Peyer's patch (tissue), 4 donors: Measurements from ENCODE around the gene TMEM184C. TPM values are rescaled to one million over a fixed set of nuclear protein-coding genes. Genes with fewer than 3 reads are reported as not detected.
A peak's percentile ranks its signal among the peaks of the same experiment; 100 is the strongest.

Experiments
- DNase-seq, 3 donors: peaks; one replicate each; pipeline ENCODE4 v3.0.0-alpha.2; 2017 to 2019
- H3K27ac ChIP-seq, 4 donors: fragments of 200-600 bp; sonication (generic); one replicate each; pipeline ENCODE4 v1.5.1; 2016 to 2019
- H3K27me3 ChIP-seq, 2 donors: fragments of 200-600 bp; sonication (generic); one replicate each; pipeline ENCODE4 v1.5.1; 2019
- H3K36me3 ChIP-seq, 3 donors: fragments of 200-600 bp; sonication (generic); one replicate each; pipeline ENCODE4 v1.5.1; 2016 to 2019
- H3K4me1 ChIP-seq, 4 donors: fragments of 200-600 bp; sonication (generic); one replicate each; pipeline ENCODE4 v1.5.1; 2016 to 2019
- H3K4me3 ChIP-seq, 4 donors: fragments of 200-600 bp; sonication (generic); 1 replicate in 3 of 4; 2 replicates in 1 of 4; pipeline ENCODE4 v1.5.1; 2016 to 2019; ENCODE audit warnings: mild to moderate bottlenecking in 1 of 4
- H3K9me3 ChIP-seq, 4 donors: fragments of 200-600 bp; sonication (generic); one replicate each; pipeline ENCODE4 v1.5.1; 2016 to 2019; ENCODE audit warnings: mild to moderate bottlenecking in 1 of 4
- POLR2A ChIP-seq, 2 donors: fragments of 450-650 bp; IDR thresholded peaks; one replicate each; pipeline ENCODE4 v1.5.1; 2017; ENCODE audit warnings: antibody characterized with exemption in 2 of 2, mild to moderate bottlenecking in 2 of 2, moderate library complexity in 2 of 2
- total RNA-seq, 4 donors: library from RNA; depleted of rRNA; stranded (reverse); fragments of >200 nt; gene quantifications; one replicate each; pipeline ENCODE4 v1.1.0, GENCODE V29; 2016
- TF ChIP-seq, protein P1 (sequence below), 6 experiments: fragments of 450-650 bp in 4 of 6; fragments of 200-600 bp in 2 of 6; sonication (generic) in 1 of 6; IDR thresholded peaks; one replicate each; pipeline ENCODE4 v1.5.1; 2017 to 2019; ENCODE audit warnings: antibody characterized with exemption in 6 of 6, mild to moderate bottlenecking in 3 of 6, moderate library complexity in 1 of 6

The TMEM184C gene
- total RNA-seq, result 10 to 100 TPM; 23.7 to 38.0 (median 27.9) TPM

DNA sequence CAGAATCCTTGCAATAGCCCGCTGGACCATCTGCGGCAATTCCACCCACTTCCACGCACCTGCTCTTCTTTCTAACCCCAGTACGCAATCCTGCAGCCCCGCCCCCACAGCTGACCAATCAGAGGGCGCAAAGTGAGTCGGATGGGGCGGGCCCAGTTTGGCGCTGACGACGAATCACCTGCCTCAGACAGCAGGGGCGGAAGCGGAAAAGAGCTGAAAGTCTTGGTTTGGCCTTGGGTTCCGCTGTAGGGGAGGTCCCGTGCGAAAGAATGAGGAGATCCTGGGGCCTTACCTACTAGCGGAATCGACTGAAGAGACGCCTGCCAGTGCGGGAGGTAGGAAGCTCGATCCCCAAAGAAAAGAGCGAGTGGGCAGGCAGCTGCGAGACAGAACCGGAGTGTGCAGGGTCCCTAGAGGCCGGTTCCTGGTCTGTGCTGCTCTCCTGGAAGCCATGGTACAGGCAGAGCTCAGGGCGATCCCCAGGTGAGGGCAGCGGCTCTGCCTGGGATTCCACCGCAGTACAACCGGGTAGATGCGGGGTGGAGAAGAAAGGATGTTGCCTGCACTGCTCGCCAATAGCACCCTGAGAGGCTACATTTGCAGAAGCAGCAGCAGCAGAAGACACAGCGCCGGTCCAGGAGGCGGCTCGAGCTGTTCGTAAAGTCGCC is at the start of gene TMEM184C:
Gene TMEM184C (plus strand): TSS at position 225 of the 668 bp plus-strand sequence. CDS start 560 bp downstream, outside the sequence.
- peak; percentile 44 to 72 for TF ChIP-seq POLR2A (IDR thresholded peaks at IDR 0.05)
- TF ChIP-seq, protein P1, sequence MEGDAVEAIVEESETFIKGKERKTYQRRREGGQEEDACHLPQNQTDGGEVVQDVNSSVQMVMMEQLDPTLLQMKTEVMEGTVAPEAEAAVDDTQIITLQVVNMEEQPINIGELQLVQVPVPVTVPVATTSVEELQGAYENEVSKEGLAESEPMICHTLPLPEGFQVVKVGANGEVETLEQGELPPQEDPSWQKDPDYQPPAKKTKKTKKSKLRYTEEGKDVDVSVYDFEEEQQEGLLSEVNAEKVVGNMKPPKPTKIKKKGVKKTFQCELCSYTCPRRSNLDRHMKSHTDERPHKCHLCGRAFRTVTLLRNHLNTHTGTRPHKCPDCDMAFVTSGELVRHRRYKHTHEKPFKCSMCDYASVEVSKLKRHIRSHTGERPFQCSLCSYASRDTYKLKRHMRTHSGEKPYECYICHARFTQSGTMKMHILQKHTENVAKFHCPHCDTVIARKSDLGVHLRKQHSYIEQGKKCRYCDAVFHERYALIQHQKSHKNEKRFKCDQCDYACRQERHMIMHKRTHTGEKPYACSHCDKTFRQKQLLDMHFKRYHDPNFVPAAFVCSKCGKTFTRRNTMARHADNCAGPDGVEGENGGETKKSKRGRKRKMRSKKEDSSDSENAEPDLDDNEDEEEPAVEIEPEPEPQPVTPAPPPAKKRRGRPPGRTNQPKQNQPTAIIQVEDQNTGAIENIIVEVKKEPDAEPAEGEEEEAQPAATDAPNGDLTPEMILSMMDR (IDR thresholded peaks at IDR 0.05), result peak in 5 of 6 experiments; percentile 5 to 37 (median 30)
- Histone ChIP-seq H3K27me3 (no peaks in the 10 kb centered on the region), H3K4me3 (peak within 1 kb of the TSS; percentile 57 to 92 (median 72)), H3K27ac (peak within 1 kb of the TSS; percentile 68 to 88 (median 84)), H3K36me3 (peaks cover 0 to 5% (median 0%) of the 10 kb centered on the region in 3 donors), H3K4me1 (peaks cover 0 to 28% (median 8%) of the 10 kb centered on the region in 4 donors), H3K9me3 (no peaks in the 10 kb centered on the region)
- peak; percentile 99 to 100 (median 99) for DNase-seq

DNA sequence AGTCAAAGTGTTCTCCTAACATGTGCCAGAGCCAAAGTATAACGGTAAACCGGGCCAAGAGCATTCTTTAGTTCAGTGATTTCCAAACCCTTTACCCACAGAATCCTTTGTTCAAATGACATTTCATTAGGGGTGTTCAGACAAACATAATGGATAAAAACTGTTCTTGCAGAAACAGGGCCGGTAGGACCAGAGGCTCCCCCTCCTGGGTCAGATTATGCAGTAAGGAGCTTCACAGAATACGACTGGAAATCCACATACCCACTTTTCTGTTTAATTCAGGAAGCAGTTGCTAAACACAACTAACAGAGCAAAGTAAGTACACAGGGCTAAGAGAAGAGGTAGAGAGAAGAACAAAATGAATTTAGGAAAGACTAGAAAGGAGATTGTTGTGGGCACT is 46.6 kb upstream of the TMEM184C start:
- DNase-seq, result no peak
- Histone ChIP-seq H3K4me3 (no peak overlapping the region), H3K27ac (no peak overlapping the region), H3K27me3 (no peaks in the 10 kb centered on the region), H3K36me3 (no peaks in the 10 kb centered on the region), H3K9me3 (no peaks in the 10 kb centered on the region), H3K4me1 (no peaks in the 10 kb centered on the region)
- TF ChIP-seq, protein P1 (IDR thresholded peaks at IDR 0.05), result no peak
- no peak for TF ChIP-seq POLR2A (IDR thresholded peaks at IDR 0.05)

DNA sequence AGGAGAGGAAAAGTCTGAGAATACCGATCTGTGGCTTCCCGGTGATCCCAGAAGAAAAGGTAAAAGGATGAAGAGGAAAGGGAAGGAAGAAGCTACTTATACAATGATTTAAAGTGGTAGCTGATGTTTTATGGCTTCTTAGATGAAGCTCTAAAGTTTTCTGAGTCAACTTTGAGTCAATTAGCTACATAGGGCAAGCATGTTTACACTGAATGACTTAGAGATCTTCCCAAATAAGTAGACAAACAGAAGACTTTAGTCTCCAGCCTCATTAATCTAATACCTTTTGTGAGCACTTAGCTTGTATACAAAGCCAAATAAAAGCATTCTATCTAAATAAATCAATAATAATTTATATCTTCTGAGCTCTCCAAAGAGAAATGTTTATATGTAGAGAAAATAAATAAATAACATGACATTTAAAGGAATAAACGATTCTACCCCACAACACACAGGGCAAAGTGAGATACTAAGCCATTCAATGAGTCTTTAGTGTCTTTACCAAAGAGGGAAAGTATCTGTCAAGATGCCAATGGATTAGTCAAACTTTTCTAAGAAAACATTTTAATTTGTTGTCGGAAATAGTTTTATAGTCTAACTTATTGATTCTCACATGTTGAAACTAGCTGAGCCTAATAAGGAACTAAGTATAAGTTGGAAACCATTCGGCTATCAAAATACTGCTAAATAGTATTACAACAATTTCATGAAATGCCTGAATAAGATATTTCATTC is 46.0 kb upstream of the TMEM184C start:
- Histone ChIP-seq H3K9me3 (no peaks in the 10 kb centered on the region), H3K4me3 (no peak overlapping the region), H3K27ac (no peak overlapping the region), H3K4me1 (no peaks in the 10 kb centered on the region), H3K36me3 (no peaks in the 10 kb centered on the region), H3K27me3 (no peaks in the 10 kb centered on the region)
- TF ChIP-seq, protein P1 (IDR thresholded peaks at IDR 0.05), result no peak
- TF ChIP-seq POLR2A (IDR thresholded peaks at IDR 0.05), result no peak
- no peak for DNase-seq

DNA sequence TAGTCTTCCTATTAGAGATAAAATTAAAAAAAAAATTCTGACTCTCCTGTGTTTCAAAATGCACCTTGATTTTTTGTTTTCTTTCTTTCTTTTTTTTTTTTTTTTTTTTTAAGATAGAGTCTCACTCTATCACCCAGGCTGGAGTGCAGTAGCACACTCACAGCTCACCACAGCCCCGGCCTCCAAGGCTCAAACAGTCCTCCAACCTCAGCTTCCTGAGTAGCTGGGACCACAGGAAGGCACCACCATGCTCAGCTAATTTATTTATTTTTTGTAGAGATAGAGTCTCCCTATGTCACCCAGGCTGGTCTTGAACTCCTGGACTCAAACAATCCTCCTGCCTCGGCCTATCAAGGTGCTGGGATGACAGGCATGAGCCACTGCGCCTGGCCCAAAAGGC is 41.1 kb upstream of the TMEM184C start:
- no peaks in the 10 kb centered on the region for H3K27me3 ChIP-seq
- no peaks in the 10 kb centered on the region for H3K4me1 ChIP-seq
- DNase-seq, result no peak
- H3K4me3 ChIP-seq, result no peak overlapping the region
- H3K36me3 ChIP-seq, result no peaks in the 10 kb centered on the region
- H3K27ac ChIP-seq, result no peak overlapping the region
- no peak for TF ChIP-seq POLR2A (IDR thresholded peaks at IDR 0.05)
- TF ChIP-seq, protein P1 (IDR thresholded peaks at IDR 0.05), result no peak
- H3K9me3 ChIP-seq, result no peaks in the 10 kb centered on the region

DNA sequence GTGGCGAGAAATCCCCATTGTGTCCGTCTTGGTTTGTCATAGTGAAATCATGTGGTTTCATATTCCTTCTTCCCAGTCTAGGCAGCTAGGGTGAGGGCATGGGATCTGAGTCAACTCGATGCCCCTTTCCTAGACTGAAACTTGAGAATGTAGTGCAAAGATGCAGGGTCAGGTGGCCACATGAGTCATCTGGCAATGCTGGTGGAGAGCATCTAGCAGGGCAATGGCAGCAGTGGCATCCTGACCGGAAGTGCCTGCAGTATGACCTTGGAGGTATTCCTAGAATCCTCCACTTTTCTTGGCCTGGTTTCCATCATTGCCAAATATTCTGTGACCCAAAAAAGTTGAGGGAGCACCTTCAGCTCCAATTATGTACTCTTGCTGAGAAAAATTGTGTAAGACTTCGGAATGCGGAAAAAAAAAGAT is 39.1 kb upstream of the TMEM184C start:
- no peak for TF ChIP-seq POLR2A (IDR thresholded peaks at IDR 0.05)
- TF ChIP-seq, protein P1 (IDR thresholded peaks at IDR 0.05), result no peak

More for the DNA sequence above, 39.1 kb upstream of the TMEM184C start:
- H3K36me3 ChIP-seq, result no peaks in the 10 kb centered on the region
- H3K9me3 ChIP-seq, result no peaks in the 10 kb centered on the region
- H3K27me3 ChIP-seq, result no peaks in the 10 kb centered on the region
- no peak overlapping the region for H3K4me3 ChIP-seq
- H3K4me1 ChIP-seq, result no peaks in the 10 kb centered on the region
- DNase-seq, result no peak
- no peak overlapping the region for H3K27ac ChIP-seq
